Measurements from ENCODE around the gene ANKRD13A.
"Not testable (repeated sequence)": the region's sequence is repeated elsewhere in the genome, so short reads cannot be mapped to it uniquely, and the experiment has no call there.

Gene ANKRD13A

GRCh38 chr12:109983432-109984142, 15.6 kb upstream of the ANKRD13A start:
- DNase-seq (ENCODE audit: extremely low read depth in 1 of 2, low read depth in 1 of 2) = no peak

GRCh38 chr12:109986236-109986635, 13.0 kb upstream of the ANKRD13A start:
- not testable (repeated sequence) for DNase-seq (ENCODE audit: extremely low read depth in 1 of 2, low read depth in 1 of 2)

- DNase-seq (ENCODE audit: extremely low read depth in 1 of 2, low read depth in 1 of 2) = no peak
Observed at GRCh38 chr12:109987615-109988014, 11.6 kb upstream of the ANKRD13A start.

GRCh38 chr12:109988274-109988673, 11.0 kb upstream of the ANKRD13A start:
- DNase-seq (ENCODE audit: extremely low read depth in 1 of 2, low read depth in 1 of 2) = no peak

GRCh38 chr12:109988903-109989302, 10.3 kb upstream of the ANKRD13A start:
- DNase-seq (ENCODE audit: extremely low read depth in 1 of 2, low read depth in 1 of 2) = no peak

GRCh38 chr12:109989380-109989779, 9.8 kb upstream of the ANKRD13A start:
- DNase-seq (ENCODE audit: extremely low read depth in 1 of 2, low read depth in 1 of 2) = no peak

GRCh38 chr12:109991586-109991985, 7.6 kb upstream of the ANKRD13A start:
- no peak for DNase-seq (ENCODE audit: extremely low read depth in 1 of 2, low read depth in 1 of 2)

- no peak for DNase-seq (ENCODE audit: extremely low read depth in 1 of 2, low read depth in 1 of 2)
Observed at GRCh38 chr12:109993091-109993490, 6.1 kb upstream of the ANKRD13A start.

- DNase-seq (ENCODE audit: extremely low read depth in 1 of 2, low read depth in 1 of 2) = no peak
Observed at GRCh38 chr12:109994401-109995175, 4.6 kb upstream of the ANKRD13A start.

GRCh38 chr12:109995361-109995685, 3.9 kb upstream of the ANKRD13A start:
- DNase-seq (ENCODE audit: extremely low read depth in 1 of 2, low read depth in 1 of 2) = no peak

GRCh38 chr12:109995686-109996482, 3.3 kb upstream of the ANKRD13A start, which contains the start of gene GIT2:
Gene GIT2, minus strand, starts transcription at chr12:109996368. Its CDS starts 144 bp downstream, at chr12:109996224.
- peak; percentile 85 to 89 for DNase-seq (ENCODE audit: extremely low read depth in 1 of 2, low read depth in 1 of 2)

GRCh38 chr12:109996483-109996853, 2.8 kb upstream of the ANKRD13A start:
- DNase-seq (ENCODE audit: extremely low read depth in 1 of 2, low read depth in 1 of 2) = no peak

- no peak for DNase-seq (ENCODE audit: extremely low read depth in 1 of 2, low read depth in 1 of 2)
Observed at GRCh38 chr12:109997393-109997792, 1.8 kb upstream of the ANKRD13A start.

GRCh38 chr12:109998241-109998903, 858 bp upstream of the ANKRD13A start:
- DNase-seq (ENCODE audit: extremely low read depth in 1 of 2, low read depth in 1 of 2) = no peak

GRCh38 chr12:109999649-109999971, 380 bp downstream of the ANKRD13A start:
- no peak for DNase-seq (ENCODE audit: extremely low read depth in 1 of 2, low read depth in 1 of 2)

- no peak for DNase-seq (ENCODE audit: extremely low read depth in 1 of 2, low read depth in 1 of 2)
Observed at GRCh38 chr12:109999983-110000505, 814 bp downstream of the ANKRD13A start.

GRCh38 chr12:110001596-110001995, 2.4 kb downstream of the ANKRD13A start:
- DNase-seq (ENCODE audit: extremely low read depth in 1 of 2, low read depth in 1 of 2) = no peak

- no peak for DNase-seq (ENCODE audit: extremely low read depth in 1 of 2, low read depth in 1 of 2)
Observed at GRCh38 chr12:110002676-110003515, 3.7 kb downstream of the ANKRD13A start.

GRCh38 chr12:110004598-110004997, 5.4 kb downstream of the ANKRD13A start:
- DNase-seq (ENCODE audit: extremely low read depth in 1 of 2, low read depth in 1 of 2) = no peak

Measured in activated CD8-positive, alpha-beta memory T cell treated with anti-CD3 and anti-CD28 coated beads for 1 hour (primary cell).